WI38 (cell line): ENCODE measurements around the gene CLEC2B.

Experiments
- H3K4me3 ChIP-seq: 2 replicates; pipeline ENCODE4 v1.5.1; 2011; ENCODE audit warnings: low read depth, mild to moderate bottlenecking, control low read depth, low read length
- TF ChIP-seq, protein P1 (sequence below): IDR thresholded peaks from 2 replicates; pipeline ENCODE4 v1.5.1; 2012; ENCODE audit warnings: low read depth, mild to moderate bottlenecking, control low read depth, low read length

CLEC2B gene

DNA sequence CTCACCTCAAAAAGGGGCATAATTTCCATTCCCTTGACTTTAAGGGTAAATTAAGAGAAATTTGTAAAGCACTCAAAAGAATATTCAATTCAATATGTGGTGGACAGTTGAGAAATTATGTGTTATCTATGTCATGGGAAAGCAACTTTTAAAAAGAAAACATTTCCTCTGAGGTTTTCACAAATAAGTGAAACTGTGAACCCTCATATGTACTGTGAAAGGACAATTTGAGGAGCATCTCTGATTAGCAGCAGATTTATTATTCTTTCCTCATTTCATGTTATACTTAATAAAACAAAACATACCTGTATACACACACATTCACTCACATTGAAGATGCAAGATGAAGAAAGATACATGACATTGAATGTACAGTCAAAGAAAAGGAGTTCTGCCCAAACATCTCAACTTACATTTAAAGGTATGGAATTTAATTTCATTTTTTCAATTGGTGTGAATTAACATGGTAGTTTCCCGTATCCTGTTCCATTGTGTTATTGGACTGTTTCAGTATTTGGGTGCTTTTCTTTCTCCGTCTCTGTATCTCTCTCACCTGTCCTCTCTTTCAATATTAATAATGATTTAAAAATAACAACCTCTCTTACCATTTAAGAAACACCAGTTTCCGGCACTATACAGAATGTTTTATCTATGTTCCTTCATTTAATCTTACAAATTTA, 41.8 kb downstream of the CLEC2B start, which contains the start of gene KLRF1:
KLRF1 (plus strand) TSS at position 273 of the 680 bp plus-strand sequence; CDS start at position 337, 64 bp downstream.
- TF ChIP-seq, protein P1, sequence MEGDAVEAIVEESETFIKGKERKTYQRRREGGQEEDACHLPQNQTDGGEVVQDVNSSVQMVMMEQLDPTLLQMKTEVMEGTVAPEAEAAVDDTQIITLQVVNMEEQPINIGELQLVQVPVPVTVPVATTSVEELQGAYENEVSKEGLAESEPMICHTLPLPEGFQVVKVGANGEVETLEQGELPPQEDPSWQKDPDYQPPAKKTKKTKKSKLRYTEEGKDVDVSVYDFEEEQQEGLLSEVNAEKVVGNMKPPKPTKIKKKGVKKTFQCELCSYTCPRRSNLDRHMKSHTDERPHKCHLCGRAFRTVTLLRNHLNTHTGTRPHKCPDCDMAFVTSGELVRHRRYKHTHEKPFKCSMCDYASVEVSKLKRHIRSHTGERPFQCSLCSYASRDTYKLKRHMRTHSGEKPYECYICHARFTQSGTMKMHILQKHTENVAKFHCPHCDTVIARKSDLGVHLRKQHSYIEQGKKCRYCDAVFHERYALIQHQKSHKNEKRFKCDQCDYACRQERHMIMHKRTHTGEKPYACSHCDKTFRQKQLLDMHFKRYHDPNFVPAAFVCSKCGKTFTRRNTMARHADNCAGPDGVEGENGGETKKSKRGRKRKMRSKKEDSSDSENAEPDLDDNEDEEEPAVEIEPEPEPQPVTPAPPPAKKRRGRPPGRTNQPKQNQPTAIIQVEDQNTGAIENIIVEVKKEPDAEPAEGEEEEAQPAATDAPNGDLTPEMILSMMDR = no peak
- no peak within 1 kb of the TSS for H3K4me3 ChIP-seq

DNA sequence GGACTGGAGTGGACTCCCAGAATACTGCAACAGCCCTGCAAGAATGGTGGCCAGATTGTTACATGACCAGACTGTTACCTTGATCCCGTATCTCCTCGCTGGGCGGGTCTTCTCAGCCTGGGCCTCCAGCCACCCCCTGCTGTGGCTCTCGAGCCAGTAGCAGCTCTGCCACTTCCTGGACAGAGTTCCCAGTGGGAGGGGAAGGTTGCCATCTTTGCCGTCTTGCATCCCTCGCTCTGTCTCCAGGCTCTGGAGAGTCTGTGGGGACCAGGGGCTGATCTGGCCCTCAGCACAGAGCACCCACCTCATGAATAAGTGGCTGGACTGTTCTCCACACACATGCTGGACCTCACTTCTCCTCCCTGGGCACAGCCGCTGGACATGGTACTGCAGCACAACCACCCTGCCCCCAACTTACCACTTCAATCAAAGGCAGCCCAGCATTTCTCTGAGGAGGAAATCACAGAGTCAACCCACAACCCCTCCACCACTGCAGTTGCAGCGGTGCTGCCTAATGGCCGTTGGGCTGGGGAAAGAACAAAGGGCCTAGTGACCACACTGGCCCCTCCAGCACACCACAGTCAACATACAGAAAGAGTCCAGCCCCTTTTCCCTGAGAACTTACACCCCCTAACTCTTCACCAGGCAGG, 48.7 kb downstream of the CLEC2B start:
- TF ChIP-seq, protein P1 = no peak
- no peak overlapping the region for H3K4me3 ChIP-seq

DNA sequence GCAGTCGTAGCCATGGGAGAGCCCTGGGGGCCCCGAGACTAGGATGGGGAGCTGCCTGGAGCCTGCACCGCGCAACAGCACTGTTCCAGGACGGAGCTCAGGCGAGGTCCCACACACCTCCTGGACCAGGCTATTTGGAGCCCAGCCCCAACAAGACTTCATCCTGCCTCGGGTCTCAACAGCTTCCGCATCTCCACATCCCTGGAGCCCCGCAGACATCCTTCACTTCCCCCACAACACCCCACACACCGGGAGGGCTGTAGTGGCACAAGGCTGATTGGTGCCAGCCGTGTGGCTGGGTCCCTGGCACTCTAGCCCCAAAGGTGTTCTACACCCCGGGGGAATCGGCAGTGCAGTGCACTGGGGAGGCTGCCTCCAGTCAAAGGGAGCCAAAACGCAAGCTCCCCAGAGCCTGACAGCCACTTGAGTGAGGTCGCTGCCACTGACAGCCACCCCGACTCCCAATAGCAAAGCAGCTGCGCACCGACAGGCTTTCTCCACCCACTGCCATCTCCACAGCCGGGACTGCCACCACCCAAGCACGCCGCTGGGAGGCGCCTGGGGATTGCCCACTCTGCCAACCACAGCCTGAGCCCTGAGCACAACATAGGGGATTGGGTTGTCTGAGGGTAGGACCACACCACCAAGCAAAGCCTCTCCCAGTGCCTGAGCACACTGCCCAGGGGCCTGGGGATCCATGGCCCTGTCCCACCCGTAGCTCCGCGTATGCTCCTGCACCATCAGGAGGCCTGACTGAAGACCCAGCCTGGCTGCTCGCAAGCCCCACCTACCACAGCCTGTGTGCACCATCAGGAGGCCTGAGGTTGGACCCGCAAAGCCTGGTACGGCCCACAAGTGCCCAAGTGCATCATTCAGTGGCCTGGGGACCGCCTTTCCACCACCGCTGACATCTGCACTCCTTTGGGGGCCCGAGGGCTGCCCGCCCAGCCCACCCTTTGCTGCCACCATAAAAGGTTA, 55.0 kb downstream of the CLEC2B start:
- H3K4me3 ChIP-seq = 0 out of 2 replicates have a peak overlapping the region, but pooled peaks have one; percentile 27
- TF ChIP-seq, protein P1 = peak; percentile 88

DNA sequence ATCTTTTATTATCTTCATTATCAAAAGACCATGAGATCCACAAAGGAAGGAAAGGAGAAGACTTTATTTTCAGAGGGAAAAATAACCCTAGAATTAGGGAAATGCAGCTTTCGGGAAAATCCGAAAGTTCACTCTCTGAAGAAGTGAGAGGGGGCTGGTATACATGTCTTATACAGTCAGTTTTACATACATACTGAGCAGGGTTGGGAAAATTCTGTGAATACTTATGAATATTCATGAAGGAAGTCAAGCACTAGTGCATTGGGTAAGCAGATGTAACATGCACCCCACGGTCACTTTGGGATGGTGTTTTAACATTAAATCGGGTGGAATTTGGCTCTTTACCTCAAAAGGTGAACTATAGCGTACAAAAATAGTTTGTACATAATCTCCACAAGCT, 57.5 kb downstream of the CLEC2B start:
- H3K4me3 ChIP-seq = no peak overlapping the region
- TF ChIP-seq, protein P1 = no peak

DNA sequence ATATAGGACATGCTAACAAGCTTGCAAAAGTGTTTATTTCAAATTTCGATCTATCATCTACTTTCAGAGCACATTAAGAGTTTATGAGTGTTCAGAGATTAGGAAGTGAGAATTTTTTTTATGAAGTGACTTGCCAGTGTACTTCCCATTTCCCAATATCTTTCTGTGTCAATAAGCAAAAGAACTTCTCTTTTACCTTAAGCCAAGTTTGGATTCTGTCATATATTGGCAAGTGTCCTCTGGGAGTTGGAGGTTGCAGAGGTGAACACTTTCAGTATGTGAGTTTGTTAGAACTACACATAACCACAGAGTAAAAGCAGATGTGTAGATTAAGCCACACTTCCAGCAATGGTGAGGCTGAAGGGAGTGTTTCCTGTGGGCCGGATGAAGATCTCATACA, 58.5 kb downstream of the CLEC2B start:
- TF ChIP-seq, protein P1 = no peak
- no peak overlapping the region for H3K4me3 ChIP-seq

DNA sequence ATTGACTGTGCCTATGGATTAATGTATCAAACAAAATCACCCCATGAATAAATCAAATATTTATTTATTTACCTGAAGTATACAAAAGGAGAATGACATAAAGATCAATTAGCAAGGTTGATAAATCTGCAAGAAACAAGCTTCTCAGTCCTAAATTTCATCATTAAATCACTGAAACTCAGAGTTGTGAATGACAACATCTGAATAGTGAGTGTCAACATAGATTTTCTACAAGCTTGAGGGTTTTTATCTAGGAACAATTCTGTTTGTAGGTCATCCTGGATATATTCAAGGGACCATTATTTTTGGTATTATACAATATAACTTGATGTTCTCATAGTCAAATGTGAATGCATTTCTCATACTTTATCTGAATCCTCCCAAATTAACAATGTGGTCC, 59.3 kb downstream of the CLEC2B start:
- H3K4me3 ChIP-seq = no peak overlapping the region
- TF ChIP-seq, protein P1 = no peak
